Measurements from ENCODE around the gene AP1AR. TPM values are rescaled to one million over a fixed set of nuclear protein-coding genes. Genes with fewer than 3 reads are reported as not detected.
"Not testable (repeated sequence)": the region's sequence is repeated elsewhere in the genome, so short reads cannot be mapped to it uniquely, and the experiment has no call there.

The AP1AR gene
- total RNA-seq, 1 donor from 2014 or later = 26.1 TPM

DNA sequence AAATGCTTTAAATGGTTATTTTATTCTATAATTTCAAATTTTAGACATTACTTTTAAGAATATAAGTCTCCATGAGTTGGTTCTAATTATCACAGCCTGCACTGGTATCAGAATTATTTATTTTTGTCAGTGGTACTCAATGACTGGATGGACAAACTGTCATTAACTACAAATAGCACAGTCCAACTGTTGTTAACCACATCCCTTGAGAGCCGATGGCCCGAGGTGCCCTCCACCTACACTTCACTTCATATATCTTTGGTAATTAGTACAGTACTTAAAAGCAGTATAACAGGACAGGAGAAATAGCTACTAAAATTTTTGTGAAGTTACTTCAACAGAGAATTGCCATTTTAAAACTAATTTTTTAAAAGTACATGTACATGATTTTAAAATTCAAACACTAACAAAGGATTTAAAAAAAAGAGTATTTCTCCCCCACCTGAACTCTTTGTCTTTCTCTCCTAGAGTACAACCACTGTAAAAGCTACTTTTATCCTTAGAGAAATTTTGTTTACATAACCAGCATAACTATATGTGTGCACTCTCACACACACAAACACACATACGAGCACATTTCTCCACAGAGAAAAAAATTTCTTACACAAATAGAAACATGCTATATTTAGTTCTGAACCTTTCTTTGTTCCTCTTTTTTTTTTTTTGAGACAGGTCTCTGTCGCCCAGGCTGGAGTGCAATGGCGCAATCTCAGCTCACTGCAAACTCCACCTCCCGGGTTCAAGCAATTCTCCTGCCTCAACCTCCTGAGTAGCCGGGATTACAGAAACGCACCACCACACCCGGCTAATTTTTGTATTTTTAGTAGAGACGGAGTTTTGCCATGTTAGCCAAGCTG is 47.7 kb downstream of the AP1AR start:
- DNase-seq (ENCODE audit: low spot score) = no peak

DNA sequence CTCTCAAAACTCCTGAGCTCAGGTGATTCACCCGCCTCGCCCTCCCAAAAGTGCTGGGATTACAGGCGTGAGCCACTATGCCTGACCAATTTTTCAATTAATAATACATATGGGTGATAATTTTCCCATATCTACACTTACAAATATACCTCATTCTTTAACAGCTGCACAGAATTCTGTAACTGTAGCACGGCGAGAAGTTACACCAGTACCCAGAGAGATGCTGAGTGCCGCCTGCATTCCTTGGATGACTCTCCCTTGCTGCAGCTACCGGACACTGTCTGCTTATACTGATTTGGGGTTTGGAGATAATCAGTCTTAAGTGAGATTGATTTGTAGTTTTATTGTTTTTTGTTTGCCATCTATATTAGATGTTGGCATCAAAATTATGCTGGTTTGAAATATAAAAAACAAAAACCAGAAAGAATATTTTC is 48.3 kb downstream of the AP1AR start:
- DNase-seq (ENCODE audit: low spot score) = no peak

- no peak for DNase-seq (ENCODE audit: low spot score)
Measured at GRCh38 chr4:112280386-112281056, 48.9 kb downstream of the AP1AR start.

- not testable (repeated sequence) for DNase-seq (ENCODE audit: low spot score)
Measured at GRCh38 chr4:112281895-112282398, 50.4 kb downstream of the AP1AR start.

DNA sequence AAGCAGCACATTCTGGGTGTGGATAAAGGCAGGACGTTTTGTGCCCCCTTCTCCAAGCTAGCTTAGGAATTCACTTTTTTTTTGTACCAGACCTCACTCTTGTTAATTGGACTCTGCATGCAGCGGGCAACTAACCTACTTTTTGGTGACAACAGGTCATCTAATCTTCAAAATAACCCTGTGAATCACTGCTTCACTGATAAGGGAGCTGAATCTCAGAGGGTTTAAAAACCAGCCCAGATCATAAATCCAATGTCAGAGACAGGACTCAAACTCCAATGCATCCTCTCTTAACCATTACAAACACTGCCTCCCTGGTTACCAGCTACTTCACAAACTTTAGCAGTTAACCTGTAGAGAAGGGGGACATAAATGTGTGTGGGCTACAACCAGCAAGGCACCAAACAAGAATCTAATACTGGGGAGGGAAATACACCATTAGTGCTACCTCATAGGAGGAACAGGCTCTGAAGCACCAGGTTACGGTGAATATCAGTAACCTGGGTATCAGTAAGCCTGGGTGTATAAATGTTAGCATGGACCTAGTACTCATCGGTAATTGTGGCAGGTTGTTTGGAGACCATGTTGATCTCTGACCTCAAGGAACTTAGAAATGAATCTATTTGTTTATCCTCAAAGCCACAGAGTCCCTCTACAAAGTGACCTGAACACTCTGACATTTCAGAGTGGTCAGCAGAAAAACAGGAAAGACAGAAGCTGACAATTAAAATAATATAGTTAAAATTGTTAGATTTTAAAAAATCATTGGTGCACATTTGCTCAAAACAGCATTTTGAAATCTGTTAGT is 51.5 kb downstream of the AP1AR start:
- DNase-seq (ENCODE audit: low spot score) = no peak

DNA sequence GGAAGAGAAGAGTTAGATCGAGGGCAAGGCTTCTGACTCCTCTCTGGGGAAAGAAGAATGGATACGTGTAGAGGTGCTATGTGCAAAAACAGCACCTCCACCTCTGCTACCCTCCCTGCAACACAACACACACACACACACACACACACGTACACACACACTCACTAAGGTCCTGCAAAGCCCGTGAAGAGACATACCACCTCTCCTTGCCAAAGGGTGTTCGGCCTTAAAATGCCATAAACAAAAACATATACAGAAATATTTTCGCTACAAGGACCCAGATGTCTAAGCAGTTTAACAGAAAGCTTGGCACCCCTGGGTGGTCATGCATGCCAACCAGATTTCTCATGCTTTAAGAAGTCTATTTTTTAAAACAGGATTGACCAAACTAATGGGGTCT is 52.6 kb downstream of the AP1AR start:
- no peak for DNase-seq (ENCODE audit: low spot score)

GRCh38 chr4:112284662-112285411 is 53.2 kb downstream of the AP1AR start:
- DNase-seq (ENCODE audit: low spot score) = no peak

DNA sequence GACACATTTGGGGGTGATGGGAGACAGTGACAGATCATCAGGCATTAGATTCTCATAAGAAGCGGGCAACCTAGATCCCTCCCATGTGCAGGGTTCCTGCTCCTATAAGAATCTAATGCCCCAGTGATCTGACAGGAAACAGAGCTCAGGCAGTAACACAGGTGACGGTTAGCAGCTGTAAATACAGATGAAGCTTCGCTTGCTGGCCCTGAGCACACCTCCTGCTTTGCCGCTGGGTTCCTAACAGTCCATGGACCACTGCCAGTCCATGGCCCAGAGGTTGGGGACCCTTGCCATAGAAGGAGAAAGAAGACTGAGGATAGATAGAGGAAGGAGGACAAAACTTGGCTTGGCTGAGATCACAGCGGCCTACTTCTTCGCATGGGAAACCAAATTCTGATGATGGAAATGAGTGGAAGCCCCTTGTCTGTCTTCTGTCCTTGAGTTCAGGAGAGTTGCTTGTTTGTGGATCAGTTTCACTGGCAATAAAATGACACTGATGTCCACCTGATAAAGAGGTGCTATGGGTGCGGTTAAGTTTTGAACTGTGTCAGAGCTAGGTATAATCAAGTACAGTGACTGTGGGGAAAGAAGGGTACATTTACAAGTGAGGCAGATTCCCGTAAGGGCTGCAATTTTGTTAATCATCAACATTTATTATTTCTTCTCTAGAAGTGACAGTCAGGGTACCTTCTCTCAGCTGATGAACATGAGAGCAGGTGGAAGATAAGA is 55.8 kb downstream of the AP1AR start:
- DNase-seq (ENCODE audit: low spot score) = no peak

DNA sequence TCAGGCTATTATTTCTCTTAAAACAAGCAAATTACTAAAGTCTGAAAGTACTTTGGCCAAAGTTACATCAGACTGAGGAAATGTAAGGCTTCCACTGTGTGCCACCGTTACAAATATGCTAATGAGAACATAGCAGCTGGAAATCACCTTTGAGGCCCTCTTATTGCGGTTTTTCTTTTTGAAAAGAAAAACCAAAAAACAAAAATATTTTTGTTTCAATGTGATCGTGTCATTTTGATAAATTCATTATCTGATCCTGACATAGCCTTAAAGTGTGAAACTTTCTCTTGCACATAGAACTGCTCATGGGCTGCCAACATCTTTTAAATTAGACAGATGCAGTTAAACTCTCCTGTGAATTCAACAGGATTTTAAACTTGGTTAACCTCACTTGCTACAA is 56.9 kb downstream of the AP1AR start:
- DNase-seq (ENCODE audit: low spot score) = no peak

DNA sequence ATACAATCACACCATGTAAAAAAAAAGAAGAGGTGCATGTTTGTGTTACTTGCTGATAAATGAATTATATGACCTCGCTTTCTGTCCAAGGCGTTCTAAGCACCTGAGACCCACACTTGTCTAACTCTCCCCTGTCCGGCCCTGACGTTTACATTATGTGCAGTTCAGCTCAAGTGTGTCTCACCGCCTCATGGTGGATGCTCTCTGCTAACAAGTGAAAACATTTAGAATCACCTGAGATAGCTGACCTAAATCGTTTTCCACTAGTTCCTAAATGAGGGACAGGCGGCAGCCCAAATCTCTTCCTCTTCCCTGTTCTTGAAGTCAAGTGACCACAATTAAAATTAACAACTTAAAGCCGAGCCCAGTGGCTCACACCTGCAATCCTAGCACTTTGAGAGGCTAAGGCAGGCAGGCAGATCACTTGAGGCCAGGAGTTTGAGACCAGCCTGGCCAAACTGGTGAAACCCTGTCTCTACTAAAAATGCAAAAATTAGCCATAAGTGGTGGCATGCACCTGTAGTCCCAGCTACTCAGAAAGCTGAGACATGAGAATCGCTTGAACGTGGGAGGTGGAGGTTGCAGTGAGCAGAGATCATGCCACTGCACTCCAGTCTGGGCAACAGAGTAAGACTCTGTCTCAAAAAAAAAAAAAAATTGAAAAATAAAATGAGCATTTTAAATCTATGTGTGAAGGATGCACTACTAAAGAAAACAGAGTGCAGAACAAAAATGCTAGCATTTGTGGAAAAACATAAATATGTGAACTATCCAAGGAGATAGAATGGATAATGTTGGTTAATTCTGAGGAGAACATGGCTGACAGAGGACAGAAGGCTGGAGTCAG is 58.0 kb downstream of the AP1AR start:
- no peak for DNase-seq (ENCODE audit: low spot score)

DNA sequence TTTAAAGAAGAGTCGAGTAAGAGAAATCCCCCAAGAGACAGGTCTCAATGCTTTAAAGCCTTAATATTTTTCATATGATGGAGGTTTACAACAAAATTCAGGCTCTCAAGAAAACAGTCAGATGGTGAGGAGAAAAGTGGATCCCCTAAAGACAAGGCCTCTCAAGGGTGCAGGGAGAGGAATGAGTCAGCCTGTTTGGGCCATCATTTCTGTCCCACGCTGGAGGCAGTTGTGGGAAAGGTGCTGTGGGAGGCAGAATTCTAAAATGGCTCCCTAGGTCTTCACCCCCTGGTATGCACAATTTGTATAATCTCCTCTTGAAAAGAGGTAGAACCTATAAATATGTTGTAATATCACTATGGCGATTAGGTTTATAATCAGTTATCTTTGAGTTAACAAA is 58.8 kb downstream of the AP1AR start:
- no peak for DNase-seq (ENCODE audit: low spot score)

GRCh38 chr4:112296949-112297880 is 65.6 kb downstream of the AP1AR start, which contains the start of gene ALPK1:
ALPK1 (plus strand) TSS chr4:112297369.
- DNase-seq (ENCODE audit: low spot score) = no peak

GRCh38 chr4:112299721-112300120 is 68.1 kb downstream of the AP1AR start:
- no peak for DNase-seq (ENCODE audit: low spot score)

- no peak for DNase-seq (ENCODE audit: low spot score)
Measured at GRCh38 chr4:112302320-112303274, 71.0 kb downstream of the AP1AR start.

DNA sequence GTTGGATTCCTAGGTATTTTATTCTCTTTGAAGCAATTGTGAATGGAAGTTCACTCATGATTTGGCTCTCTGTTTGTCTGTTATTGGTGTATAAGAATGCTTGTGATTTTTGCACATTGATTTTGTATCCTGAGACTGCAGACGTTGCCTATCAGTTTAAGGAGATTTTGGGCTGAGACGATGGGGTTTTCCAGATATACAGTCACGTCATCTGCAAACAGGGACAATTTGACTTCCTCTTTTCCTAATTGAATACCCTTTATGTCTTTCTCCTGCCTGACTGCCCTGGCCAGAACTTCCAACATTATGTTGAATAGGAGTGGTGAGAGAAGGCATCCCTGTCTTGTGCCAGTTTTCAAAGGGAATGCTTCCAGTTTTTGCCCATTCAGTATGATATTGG is 73.9 kb downstream of the AP1AR start:
- DNase-seq (ENCODE audit: low spot score) = not testable (repeated sequence)

GRCh38 chr4:112309263-112309791 is 77.7 kb downstream of the AP1AR start:
- DNase-seq (ENCODE audit: low spot score) = not testable (repeated sequence)

DNA sequence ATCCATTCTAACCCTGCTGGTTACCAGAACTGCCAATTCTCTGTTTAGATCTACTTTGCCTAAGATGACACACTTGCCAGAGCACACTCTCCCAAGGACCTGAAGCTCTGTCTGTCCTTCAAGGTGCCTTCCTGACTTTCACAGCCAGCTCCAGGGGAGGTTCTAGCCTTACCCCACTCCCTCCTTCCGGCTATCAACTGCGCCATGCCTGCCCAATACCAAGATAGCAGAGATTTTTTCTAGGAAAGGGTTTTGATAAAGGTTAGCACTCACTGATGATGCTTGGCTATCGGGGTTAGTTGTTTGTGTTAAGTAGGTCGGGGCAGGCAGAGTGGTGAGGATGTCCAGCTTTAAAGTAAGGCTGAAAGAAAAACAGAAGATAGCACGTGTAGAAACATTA is 79.9 kb downstream of the AP1AR start:
- no peak for DNase-seq (ENCODE audit: low spot score)
